ENCODE data around the gene ZNF292.

- TF ChIP-seq POLR2A (IDR thresholded peaks at IDR 0.05) (no peak), CTCF (IDR thresholded peaks at IDR 0.05) (no peak)
Measured at GRCh38 chr6:87165185-87165584, 9.8 kb downstream of the ZNF292 start.
